ENCODE measurements around the gene LPGAT1. TPM values are rescaled to one million over a fixed set of nuclear protein-coding genes. Genes with fewer than 3 reads are reported as not detected.

Gene LPGAT1
- total RNA-seq, 1 experiment from 2014 or later = 37.5 TPM

DNA sequence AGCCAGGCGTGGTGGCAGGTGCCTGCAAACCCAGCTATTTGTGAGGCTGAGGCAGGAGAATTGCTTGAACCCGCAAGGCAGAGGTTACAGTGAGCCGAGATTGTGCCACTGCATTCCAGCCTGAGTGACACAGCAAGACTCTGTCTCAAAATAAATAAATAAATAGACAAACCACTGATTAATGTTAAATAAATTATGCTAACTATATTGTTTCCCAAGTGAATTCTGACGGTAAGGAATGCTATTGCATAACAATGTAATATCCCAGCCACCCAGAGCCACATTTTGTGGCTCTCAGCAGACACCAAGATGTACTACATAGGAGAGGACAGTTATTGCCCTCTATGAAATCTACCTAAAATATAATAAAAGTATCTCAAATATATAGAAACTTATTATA is 55.4 kb downstream of the LPGAT1 start:
- H3K4me3 ChIP-seq (ENCODE audit: low read depth, low read length, poor library complexity, severe bottlenecking) = no peak overlapping the region
- POLR2A ChIA-PET (ENCODE audit: low non-redundant PET) = no interaction called here
- no peak for TF ChIP-seq EZH2 (IDR thresholded peaks at IDR 0.05; ENCODE audit: borderline replicate concordance, low read depth, low read length, poor library complexity, severe bottlenecking)
- TF ChIP-seq, protein P1, sequence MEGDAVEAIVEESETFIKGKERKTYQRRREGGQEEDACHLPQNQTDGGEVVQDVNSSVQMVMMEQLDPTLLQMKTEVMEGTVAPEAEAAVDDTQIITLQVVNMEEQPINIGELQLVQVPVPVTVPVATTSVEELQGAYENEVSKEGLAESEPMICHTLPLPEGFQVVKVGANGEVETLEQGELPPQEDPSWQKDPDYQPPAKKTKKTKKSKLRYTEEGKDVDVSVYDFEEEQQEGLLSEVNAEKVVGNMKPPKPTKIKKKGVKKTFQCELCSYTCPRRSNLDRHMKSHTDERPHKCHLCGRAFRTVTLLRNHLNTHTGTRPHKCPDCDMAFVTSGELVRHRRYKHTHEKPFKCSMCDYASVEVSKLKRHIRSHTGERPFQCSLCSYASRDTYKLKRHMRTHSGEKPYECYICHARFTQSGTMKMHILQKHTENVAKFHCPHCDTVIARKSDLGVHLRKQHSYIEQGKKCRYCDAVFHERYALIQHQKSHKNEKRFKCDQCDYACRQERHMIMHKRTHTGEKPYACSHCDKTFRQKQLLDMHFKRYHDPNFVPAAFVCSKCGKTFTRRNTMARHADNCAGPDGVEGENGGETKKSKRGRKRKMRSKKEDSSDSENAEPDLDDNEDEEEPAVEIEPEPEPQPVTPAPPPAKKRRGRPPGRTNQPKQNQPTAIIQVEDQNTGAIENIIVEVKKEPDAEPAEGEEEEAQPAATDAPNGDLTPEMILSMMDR (conservative IDR thresholded peaks at IDR 0.05; ENCODE audit: low read depth, low read length) = no peak
- BruUV-seq (replicated peaks) = no TSS peak
- intact Hi-C loops (cut with micrococcal nuclease; ENCODE audit: unreplicated experiment) = no loop called here
- H3K4me1 ChIP-seq (ENCODE audit: insufficient read depth, low read length, poor library complexity, severe bottlenecking) = no peaks in the 10 kb centered on the region
- H3K9me3 ChIP-seq (ENCODE audit: low read depth, low read length, poor library complexity, severe bottlenecking) = no peaks in the 10 kb centered on the region
- peaks cover 5% of the 10 kb centered on the region for H3K36me3 ChIP-seq (ENCODE audit: insufficient read depth, low read length, poor library complexity, severe bottlenecking)
- CTCF ChIA-PET = no interaction called here
- DNase-seq (ENCODE audit: low spot score) = no peak
- H3K27ac ChIP-seq (ENCODE audit: low read depth, low read length, poor library complexity, severe bottlenecking) = no peak overlapping the region
- no peaks in the 10 kb centered on the region for H3K27me3 ChIP-seq (replicated peaks; ENCODE audit: insufficient read depth, low read depth, low read length, poor library complexity)

DNA sequence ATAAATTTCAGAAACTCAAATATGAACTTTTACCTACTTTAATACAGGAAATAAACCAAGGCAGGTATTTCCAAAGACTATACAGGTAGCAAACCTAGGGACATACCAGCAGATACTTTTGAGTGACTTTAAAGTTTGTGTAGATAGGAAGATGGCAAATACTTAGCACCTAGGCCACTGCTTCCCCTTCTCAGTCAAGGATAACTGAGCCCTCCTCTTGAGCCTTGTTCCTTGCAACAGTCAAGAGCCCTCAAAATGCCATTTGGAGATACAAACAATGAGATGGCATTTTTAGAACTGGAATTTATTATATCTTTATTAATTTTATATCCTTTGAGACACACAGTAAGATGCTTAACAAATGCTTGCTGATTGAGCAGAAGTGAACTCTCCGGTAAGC is 65.9 kb downstream of the LPGAT1 start:
- H3K4me3 ChIP-seq (ENCODE audit: low read depth, low read length, poor library complexity, severe bottlenecking) = no peak overlapping the region
- TF ChIP-seq EZH2 (IDR thresholded peaks at IDR 0.05; ENCODE audit: borderline replicate concordance, low read depth, low read length, poor library complexity, severe bottlenecking) = no peak
- TF ChIP-seq, protein P1 (conservative IDR thresholded peaks at IDR 0.05; ENCODE audit: low read depth, low read length) = no peak
- H3K9me3 ChIP-seq (ENCODE audit: low read depth, low read length, poor library complexity, severe bottlenecking) = no peaks in the 10 kb centered on the region
- H3K4me1 ChIP-seq (ENCODE audit: insufficient read depth, low read length, poor library complexity, severe bottlenecking) = peaks cover 21% of the 10 kb centered on the region
- ChIA-PET CTCF (no interaction called here), POLR2A (ENCODE audit: low non-redundant PET) (no interaction called here)
- no peaks in the 10 kb centered on the region for H3K36me3 ChIP-seq (ENCODE audit: insufficient read depth, low read length, poor library complexity, severe bottlenecking)
- no peak overlapping the region for H3K27ac ChIP-seq (ENCODE audit: low read depth, low read length, poor library complexity, severe bottlenecking)
- intact Hi-C loops (cut with micrococcal nuclease; ENCODE audit: unreplicated experiment) = no loop called here
- no peak for DNase-seq (ENCODE audit: low spot score)
- no peaks in the 10 kb centered on the region for H3K27me3 ChIP-seq (replicated peaks; ENCODE audit: insufficient read depth, low read depth, low read length, poor library complexity)
- no TSS peak for BruUV-seq (replicated peaks)

DNA sequence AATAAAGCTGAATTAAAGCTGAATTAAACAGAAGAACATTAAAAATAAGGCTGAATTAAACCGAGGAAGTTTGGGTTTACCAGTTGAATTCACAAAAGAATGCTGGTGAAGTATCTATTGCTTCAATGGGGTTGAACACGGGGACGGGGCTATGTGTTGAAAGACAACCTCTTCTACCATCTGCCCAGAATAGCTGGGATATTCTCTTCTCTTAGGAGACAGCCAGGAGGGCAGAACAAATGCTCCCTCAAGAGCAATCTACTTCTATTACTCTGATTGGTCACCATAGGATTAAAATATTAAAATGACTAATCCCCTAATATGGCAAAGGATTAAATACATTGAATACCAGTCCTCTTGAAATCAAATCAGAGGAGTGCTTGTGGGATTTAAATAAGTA is 68.4 kb downstream of the LPGAT1 start:
- POLR2A ChIA-PET (ENCODE audit: low non-redundant PET) = no interaction called here
- peaks cover 21% of the 10 kb centered on the region for H3K4me1 ChIP-seq (ENCODE audit: insufficient read depth, low read length, poor library complexity, severe bottlenecking)
- BruUV-seq (replicated peaks) = no TSS peak

More for the DNA sequence above, 68.4 kb downstream of the LPGAT1 start:
- Histone ChIP-seq H3K27me3 (replicated peaks; ENCODE audit: insufficient read depth, low read depth, low read length, poor library complexity) (no peaks in the 10 kb centered on the region), H3K36me3 (ENCODE audit: insufficient read depth, low read length, poor library complexity, severe bottlenecking) (no peaks in the 10 kb centered on the region), H3K27ac (ENCODE audit: low read depth, low read length, poor library complexity, severe bottlenecking) (no peak overlapping the region), H3K9me3 (ENCODE audit: low read depth, low read length, poor library complexity, severe bottlenecking) (peaks cover 5% of the 10 kb centered on the region), H3K4me3 (ENCODE audit: low read depth, low read length, poor library complexity, severe bottlenecking) (no peak overlapping the region)
- CTCF ChIA-PET = no interaction called here
- TF ChIP-seq EZH2 (IDR thresholded peaks at IDR 0.05; ENCODE audit: borderline replicate concordance, low read depth, low read length, poor library complexity, severe bottlenecking) = no peak
- TF ChIP-seq, protein P1 (conservative IDR thresholded peaks at IDR 0.05; ENCODE audit: low read depth, low read length) = no peak
- intact Hi-C loops (cut with micrococcal nuclease; ENCODE audit: unreplicated experiment) = no loop called here
- DNase-seq (ENCODE audit: low spot score) = no peak

All from A673 (cell line).